ENCODE results near the gene TMEM132D. TPM values are rescaled to one million over a fixed set of nuclear protein-coding genes. Genes with fewer than 3 reads are reported as not detected.

Gene TMEM132D
- total and polyA plus RNA-seq, 2 of the 8 experiments (the other 6 are each of a cell fraction or from before 2014, with no cell fraction given) = 3.5 to 10.1 TPM

DNA sequence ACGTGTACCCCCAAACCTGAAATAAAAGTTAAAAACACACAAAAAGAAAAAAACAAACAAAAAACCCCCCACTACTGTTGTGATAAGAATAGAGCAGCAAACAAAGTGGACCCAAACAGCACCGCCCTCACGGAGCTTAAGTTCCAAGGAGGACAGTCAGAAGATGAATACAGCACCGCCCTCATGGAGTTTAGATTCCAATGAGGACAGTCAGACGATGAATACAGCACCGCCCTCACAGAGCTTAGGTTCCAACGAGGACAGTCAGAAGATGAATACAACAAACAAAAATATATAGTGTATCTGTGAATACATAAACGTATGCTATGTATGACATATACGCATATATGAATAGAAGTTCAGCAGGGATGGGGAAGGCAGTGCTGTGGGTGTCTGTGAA lies 696.7 kb downstream of the TMEM132D start (continued):
- TF ChIP-seq, protein P1, sequence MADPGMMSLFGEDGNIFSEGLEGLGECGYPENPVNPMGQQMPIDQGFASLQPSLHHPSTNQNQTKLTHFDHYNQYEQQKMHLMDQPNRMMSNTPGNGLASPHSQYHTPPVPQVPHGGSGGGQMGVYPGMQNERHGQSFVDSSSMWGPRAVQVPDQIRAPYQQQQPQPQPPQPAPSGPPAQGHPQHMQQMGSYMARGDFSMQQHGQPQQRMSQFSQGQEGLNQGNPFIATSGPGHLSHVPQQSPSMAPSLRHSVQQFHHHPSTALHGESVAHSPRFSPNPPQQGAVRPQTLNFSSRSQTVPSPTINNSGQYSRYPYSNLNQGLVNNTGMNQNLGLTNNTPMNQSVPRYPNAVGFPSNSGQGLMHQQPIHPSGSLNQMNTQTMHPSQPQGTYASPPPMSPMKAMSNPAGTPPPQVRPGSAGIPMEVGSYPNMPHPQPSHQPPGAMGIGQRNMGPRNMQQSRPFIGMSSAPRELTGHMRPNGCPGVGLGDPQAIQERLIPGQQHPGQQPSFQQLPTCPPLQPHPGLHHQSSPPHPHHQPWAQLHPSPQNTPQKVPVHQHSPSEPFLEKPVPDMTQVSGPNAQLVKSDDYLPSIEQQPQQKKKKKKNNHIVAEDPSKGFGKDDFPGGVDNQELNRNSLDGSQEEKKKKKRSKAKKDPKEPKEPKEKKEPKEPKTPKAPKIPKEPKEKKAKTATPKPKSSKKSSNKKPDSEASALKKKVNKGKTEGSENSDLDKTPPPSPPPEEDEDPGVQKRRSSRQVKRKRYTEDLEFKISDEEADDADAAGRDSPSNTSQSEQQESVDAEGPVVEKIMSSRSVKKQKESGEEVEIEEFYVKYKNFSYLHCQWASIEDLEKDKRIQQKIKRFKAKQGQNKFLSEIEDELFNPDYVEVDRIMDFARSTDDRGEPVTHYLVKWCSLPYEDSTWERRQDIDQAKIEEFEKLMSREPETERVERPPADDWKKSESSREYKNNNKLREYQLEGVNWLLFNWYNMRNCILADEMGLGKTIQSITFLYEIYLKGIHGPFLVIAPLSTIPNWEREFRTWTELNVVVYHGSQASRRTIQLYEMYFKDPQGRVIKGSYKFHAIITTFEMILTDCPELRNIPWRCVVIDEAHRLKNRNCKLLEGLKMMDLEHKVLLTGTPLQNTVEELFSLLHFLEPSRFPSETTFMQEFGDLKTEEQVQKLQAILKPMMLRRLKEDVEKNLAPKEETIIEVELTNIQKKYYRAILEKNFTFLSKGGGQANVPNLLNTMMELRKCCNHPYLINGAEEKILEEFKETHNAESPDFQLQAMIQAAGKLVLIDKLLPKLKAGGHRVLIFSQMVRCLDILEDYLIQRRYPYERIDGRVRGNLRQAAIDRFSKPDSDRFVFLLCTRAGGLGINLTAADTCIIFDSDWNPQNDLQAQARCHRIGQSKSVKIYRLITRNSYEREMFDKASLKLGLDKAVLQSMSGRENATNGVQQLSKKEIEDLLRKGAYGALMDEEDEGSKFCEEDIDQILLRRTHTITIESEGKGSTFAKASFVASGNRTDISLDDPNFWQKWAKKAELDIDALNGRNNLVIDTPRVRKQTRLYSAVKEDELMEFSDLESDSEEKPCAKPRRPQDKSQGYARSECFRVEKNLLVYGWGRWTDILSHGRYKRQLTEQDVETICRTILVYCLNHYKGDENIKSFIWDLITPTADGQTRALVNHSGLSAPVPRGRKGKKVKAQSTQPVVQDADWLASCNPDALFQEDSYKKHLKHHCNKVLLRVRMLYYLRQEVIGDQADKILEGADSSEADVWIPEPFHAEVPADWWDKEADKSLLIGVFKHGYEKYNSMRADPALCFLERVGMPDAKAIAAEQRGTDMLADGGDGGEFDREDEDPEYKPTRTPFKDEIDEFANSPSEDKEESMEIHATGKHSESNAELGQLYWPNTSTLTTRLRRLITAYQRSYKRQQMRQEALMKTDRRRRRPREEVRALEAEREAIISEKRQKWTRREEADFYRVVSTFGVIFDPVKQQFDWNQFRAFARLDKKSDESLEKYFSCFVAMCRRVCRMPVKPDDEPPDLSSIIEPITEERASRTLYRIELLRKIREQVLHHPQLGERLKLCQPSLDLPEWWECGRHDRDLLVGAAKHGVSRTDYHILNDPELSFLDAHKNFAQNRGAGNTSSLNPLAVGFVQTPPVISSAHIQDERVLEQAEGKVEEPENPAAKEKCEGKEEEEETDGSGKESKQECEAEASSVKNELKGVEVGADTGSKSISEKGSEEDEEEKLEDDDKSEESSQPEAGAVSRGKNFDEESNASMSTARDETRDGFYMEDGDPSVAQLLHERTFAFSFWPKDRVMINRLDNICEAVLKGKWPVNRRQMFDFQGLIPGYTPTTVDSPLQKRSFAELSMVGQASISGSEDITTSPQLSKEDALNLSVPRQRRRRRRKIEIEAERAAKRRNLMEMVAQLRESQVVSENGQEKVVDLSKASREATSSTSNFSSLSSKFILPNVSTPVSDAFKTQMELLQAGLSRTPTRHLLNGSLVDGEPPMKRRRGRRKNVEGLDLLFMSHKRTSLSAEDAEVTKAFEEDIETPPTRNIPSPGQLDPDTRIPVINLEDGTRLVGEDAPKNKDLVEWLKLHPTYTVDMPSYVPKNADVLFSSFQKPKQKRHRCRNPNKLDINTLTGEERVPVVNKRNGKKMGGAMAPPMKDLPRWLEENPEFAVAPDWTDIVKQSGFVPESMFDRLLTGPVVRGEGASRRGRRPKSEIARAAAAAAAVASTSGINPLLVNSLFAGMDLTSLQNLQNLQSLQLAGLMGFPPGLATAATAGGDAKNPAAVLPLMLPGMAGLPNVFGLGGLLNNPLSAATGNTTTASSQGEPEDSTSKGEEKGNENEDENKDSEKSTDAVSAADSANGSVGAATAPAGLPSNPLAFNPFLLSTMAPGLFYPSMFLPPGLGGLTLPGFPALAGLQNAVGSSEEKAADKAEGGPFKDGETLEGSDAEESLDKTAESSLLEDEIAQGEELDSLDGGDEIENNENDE (IDR thresholded peaks at IDR 0.05; ENCODE audit: insufficient replicate concordance, low read length) = no peak
- TF ChIP-seq, protein P2, sequence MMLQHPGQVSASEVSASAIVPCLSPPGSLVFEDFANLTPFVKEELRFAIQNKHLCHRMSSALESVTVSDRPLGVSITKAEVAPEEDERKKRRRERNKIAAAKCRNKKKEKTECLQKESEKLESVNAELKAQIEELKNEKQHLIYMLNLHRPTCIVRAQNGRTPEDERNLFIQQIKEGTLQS (IDR thresholded peaks at IDR 0.05; ENCODE audit: insufficient read depth, low read depth, low read length) = no peak
- TF ChIP-seq, protein P3, sequence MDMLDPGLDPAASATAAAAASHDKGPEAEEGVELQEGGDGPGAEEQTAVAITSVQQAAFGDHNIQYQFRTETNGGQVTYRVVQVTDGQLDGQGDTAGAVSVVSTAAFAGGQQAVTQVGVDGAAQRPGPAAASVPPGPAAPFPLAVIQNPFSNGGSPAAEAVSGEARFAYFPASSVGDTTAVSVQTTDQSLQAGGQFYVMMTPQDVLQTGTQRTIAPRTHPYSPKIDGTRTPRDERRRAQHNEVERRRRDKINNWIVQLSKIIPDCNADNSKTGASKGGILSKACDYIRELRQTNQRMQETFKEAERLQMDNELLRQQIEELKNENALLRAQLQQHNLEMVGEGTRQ (IDR thresholded peaks at IDR 0.05; ENCODE audit: low read length) = no peak
- TF ChIP-seq, protein P4, sequence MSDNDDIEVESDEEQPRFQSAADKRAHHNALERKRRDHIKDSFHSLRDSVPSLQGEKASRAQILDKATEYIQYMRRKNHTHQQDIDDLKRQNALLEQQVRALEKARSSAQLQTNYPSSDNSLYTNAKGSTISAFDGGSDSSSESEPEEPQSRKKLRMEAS (IDR thresholded peaks at IDR 0.05) = no peak
- no peak for TF ChIP-seq RBBP5 (IDR thresholded peaks at IDR 0.05; ENCODE audit: borderline replicate concordance, low read depth, low read length)
- TF ChIP-seq RFX5 (IDR thresholded peaks at IDR 0.05; ENCODE audit: borderline replicate concordance, low read depth, low read length) = no peak
- TF ChIP-seq NRF1 (IDR thresholded peaks at IDR 0.05; ENCODE audit: low read depth, low read length) = no peak
- TF ChIP-seq EP300 (IDR thresholded peaks at IDR 0.05; ENCODE audit: borderline replicate concordance in 1 of 2, low read depth in 2 of 2, low read length in 2 of 2) = no peak

Data from H1 (cell line).